GM18907 (cell line): ENCODE data around the gene TLR7.

ENCODE experiments used
- ATAC-seq: cut with Tn5 transposase; IDR thresholded peaks from one replicate; pipeline ENCODE4 v1.9.1; 2021; ENCODE audit warnings: mild to moderate bottlenecking, moderate library complexity; ENCODE audit not compliant: unreplicated experiment

TLR7 gene

GRCh38 chrX:12890467-12890866 lies 23.6 kb downstream of the TLR7 start:
- ATAC-seq: peak; percentile 72

- ATAC-seq: no peak
Observed at GRCh38 chrX:12891171-12891570, 24.3 kb downstream of the TLR7 start.

- peak; percentile 51 for ATAC-seq
Observed at GRCh38 chrX:12891915-12892506, 25.1 kb downstream of the TLR7 start.

- no peak for ATAC-seq
Observed at GRCh38 chrX:12892716-12893115, 25.8 kb downstream of the TLR7 start.

GRCh38 chrX:12894074-12895030 lies 27.5 kb downstream of the TLR7 start:
- no peak for ATAC-seq

GRCh38 chrX:12895866-12896265 lies 29.0 kb downstream of the TLR7 start:
- no peak for ATAC-seq

GRCh38 chrX:12896935-12897334 lies 30.1 kb downstream of the TLR7 start:
- ATAC-seq: no peak

GRCh38 chrX:12898073-12898472 lies 31.2 kb downstream of the TLR7 start:
- ATAC-seq: no peak

GRCh38 chrX:12899506-12899905 lies 32.6 kb downstream of the TLR7 start:
- ATAC-seq: no peak

- no peak for ATAC-seq
Observed at GRCh38 chrX:12901486-12901885, 34.6 kb downstream of the TLR7 start.

- ATAC-seq: no peak
Observed at GRCh38 chrX:12903646-12904045, 36.8 kb downstream of the TLR7 start.

GRCh38 chrX:12906046-12906761 lies 39.3 kb downstream of the TLR7 start, which contains the start of gene TLR8:
Gene TLR8, plus strand, starts transcription at chrX:12906620. Its CDS starts 87 bp downstream, at chrX:12906707.
- ATAC-seq: no peak

GRCh38 chrX:12910423-12911121 lies 43.7 kb downstream of the TLR7 start:
- ATAC-seq: no peak

GRCh38 chrX:12911122-12911470 lies 44.2 kb downstream of the TLR7 start:
- no peak for ATAC-seq

- ATAC-seq: no peak
Observed at GRCh38 chrX:12912791-12913482, 46.1 kb downstream of the TLR7 start.

- no peak for ATAC-seq
Observed at GRCh38 chrX:12917753-12918152, 50.9 kb downstream of the TLR7 start.

- ATAC-seq: no peak
Observed at GRCh38 chrX:12919051-12919450, 52.2 kb downstream of the TLR7 start.

GRCh38 chrX:12919620-12920019 lies 52.7 kb downstream of the TLR7 start:
- no peak for ATAC-seq

- no peak for ATAC-seq
Observed at GRCh38 chrX:12920990-12921389, 54.1 kb downstream of the TLR7 start.

- ATAC-seq: no peak
Observed at GRCh38 chrX:12921886-12922598, 55.2 kb downstream of the TLR7 start.
